ENCODE data around the gene ESPN. TPM values are rescaled to one million over a fixed set of nuclear protein-coding genes. Genes with fewer than 3 reads are reported as not detected.

ESPN gene
- total RNA-seq, 1 donor from 2014 or later = 6.2 TPM

- DNase-seq (ENCODE audit: low spot score) = no peak
Measured at GRCh38 chr1:6408023-6408422, 16.6 kb upstream of the ESPN start.

DNA sequence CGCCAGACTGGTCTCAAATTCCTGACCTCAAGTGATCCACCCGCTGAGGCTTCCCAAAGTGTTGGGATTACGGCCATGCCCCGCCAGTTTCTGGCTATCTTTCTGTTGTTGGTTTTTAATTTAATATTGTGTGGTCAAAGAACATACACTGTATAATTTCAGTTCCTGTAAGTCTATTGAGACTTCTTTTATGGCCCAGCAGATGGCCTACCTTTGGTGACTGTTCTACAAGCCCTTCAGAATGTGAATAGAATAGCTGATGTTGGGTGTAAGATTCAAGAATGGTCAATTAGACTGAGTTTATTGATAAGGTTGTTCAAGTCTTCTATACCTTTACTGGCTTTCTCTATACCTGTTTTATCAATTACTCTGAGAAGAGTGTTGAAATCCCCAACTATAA is 15.5 kb upstream of the ESPN start:
- no peak for DNase-seq (ENCODE audit: low spot score)

- no peak for DNase-seq (ENCODE audit: low spot score)
Measured at GRCh38 chr1:6409733-6410132, 14.8 kb upstream of the ESPN start.

GRCh38 chr1:6410248-6410893 is 14.2 kb upstream of the ESPN start:
- no peak for DNase-seq (ENCODE audit: low spot score)

GRCh38 chr1:6412896-6413295 is 11.7 kb upstream of the ESPN start:
- no peak for DNase-seq (ENCODE audit: low spot score)

DNA sequence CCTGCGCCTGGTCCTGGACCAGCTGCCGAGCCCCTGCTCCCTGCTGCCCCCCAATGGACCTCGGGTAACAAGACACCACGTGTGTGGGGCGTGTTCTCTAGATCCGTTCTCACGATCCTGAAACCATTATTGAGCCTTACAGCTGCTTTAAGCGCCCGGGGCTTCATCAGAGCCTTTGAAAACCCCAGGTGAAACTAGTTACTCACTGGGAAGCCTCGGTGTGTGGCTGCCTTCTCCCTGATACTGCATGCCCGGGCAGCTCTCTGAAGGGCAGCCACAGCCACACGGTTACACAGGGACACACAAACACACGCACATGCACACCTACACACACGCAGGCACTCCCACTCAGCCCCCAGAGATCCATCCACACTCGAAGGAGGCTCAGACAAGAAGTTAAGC is 10.1 kb upstream of the ESPN start:
- no peak for DNase-seq (ENCODE audit: low spot score)

GRCh38 chr1:6414881-6415626 is 9.5 kb upstream of the ESPN start:
- DNase-seq (ENCODE audit: low spot score) = no peak

DNA sequence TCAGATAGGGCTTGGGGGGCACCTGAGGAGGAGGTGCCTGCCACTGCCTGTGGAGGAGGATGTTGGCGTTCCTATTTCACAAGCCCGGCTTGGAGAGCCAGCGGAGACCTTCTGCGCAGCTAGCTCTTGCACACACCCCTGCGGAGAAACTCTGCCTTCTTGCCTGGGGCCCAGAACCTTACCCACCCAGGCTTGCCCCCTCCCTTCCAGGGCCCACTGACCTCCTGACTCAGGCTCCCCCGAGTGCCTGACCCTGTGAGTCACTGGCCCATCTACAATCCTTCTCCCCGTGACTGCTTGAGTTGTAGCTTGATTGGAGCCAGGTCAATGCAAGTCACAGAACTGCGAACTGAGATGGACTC is 8.3 kb upstream of the ESPN start:
- DNase-seq (ENCODE audit: low spot score) = no peak

DNA sequence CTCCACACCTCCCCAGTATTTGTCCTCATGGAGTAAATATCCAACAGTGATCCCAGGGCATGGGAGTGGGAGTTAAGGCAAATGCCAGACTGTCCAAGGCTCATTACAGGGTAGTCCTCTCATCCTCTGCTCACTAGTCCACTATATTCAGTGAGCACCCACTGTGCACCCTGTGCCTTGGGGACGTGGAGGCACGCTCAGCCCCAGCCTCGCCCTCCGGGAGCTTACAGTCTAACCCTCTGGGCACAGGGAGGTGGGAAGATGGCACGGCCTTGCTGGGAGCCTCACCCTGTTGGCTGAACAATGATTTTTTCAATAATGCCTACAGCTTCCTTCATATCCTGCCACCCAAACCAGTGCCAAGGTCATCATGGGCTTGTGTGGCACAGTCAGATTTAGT is 7.7 kb upstream of the ESPN start:
- DNase-seq (ENCODE audit: low spot score) = no peak

DNA sequence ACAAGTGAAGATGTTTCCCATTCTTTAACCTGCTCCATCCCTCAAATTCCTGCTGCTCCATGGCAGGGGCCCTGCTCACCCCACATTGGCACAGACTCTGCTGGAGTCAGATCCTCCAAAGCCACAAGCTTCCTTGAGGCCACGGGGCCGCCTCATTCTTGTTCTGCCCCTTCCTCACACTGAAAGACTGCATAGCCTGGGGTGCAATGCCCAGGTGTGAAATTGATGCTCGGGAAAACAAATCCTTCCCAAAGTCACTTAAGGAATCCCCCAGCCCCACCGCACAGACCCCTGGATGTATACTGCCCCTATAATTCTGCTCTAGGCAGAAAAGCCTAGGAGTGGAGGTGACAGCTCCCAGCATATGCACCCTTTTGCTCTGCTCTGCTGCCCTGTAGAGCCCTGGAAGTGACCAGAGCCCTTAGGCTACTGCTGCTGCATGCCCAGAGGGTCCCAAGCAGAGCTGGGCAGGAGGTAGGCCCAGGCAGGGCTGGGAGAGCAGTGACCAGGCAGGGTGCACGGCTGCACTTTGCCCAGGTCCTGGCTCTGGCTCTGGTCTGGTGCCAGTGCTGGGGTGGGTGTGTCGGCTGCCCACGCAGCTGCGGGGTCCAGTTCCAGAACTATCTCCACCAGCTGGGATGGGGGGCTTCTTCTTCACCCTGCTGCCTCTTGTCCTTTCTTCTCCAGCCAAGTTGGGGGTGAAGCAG is 6.5 kb upstream of the ESPN start:
- no peak for DNase-seq (ENCODE audit: low spot score)

DNA sequence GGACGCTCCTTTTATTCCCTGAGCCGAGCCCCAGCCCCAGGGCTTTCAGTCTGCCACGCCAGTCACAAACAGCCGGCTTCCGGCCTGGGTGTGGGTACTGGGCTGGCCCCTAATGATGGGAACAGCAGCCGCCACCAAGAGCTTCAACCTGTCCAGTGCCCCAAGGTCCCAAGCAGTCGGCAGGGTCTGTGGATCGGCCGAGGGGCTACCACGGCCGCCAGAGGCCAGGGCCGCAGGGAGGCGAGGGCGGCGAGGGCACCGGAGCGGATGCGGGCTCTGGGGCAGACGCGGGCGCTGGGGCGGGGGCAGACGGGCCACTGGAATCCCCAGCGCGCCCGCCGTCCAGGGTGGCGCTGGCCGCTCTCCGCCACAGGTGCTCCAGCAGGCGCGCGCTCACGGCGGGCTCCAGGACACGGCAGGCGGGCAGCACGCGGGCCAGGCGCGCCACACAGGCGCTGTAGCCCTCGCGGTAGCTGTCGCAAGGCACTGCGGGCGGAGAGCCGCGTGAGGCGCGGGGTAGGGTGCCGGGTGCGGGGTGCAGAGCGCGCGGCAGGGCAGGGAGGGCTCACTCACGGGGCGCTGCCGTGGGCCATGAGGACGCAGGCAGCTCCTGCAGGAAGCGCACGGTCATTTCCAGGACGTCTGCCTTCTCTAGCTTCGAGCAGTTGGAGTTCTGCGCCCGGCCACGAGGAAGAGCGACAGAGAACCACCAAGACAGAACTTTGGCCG is 5.7 kb upstream of the ESPN start:
- DNase-seq (ENCODE audit: low spot score) = no peak

DNA sequence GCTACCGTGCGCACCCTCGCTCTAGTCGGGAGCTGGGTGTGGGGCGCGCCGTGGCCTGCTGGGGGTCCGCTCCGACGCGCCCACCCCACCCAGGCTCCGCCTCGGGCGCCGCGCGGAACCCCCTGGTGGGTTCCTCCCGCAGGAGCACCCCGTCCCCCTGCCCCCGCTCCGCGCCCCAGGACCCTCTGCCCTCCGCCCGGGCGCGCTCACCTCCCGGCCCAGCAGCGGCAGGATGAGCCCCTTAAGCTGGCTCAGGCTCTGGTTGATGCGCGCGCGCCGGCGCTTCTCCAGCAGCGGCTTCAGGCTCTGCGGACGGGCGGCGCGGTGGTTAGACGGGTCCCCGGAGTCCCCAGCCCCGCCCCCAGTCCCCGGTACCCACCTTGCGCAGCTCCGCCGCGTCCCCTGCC is 5.2 kb upstream of the ESPN start:
- no peak for DNase-seq (ENCODE audit: low spot score)

DNA sequence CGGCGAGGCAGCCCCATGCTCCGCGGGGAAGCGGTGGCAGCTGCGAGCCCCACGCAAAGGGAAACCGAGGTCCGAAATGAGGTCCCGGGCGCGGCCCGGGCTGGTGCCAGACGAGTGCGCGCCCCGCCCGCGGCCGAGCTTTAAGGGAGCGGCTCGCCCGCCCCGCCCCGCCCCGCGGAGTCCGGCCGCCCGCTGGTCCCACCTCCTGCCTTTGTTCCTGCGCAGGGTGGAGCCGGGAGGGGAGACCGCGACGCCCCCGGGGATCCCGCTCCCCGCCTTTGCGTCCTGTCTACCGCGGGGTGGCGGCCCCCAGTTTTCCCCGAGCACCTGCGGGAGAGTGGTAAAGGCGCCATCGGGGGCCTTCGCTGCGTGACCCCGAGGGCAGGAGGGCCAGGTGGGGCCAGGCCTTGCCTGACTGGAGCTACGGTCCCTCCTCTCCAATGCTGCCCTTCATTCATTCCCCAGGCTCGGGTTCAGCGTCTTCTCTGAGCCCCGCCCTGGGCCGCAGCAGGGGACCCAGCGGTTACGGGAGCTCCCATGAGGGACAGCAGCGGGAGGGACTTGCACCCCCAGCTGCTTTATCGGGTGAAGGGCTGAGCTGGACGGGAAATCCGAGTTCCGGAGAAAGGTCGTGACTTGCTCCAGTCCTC is 4.6 kb upstream of the ESPN start, which contains the start of gene HES2:
TSS of gene HES2 (minus strand) at position 116 of the 650 bp plus-strand sequence. CDS start at position 17, 99 bp downstream.
- DNase-seq (ENCODE audit: low spot score) = no peak

DNA sequence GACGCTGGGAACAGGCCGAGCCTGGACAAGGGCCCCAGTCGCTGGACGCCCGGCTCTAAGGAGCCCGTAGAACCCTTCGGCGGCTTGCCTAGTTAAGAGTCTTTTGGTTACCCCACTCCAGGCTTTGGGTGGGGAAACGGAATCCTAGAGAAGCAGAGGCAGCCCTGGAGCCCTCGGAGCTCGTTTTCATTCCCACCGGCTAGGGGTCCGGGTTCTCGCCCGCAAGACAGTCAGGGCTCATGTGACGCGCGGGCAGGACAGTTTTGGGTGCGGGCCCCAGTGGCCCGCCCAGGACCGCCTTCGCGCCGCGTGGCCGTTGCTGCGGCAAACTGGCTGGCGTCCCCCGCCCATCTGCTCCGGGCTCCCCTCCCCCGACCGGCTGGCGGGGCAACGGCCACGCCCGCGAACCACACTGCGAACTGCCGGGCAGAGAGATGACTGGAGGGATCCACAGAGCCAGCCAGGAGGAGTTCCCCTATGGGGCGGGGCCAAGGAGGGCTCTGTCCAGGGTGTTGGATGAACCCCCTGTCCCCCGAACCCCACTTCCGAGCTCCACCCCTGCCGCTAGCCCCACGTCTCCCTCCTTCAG is 4.0 kb upstream of the ESPN start:
- no peak for DNase-seq (ENCODE audit: low spot score)

DNA sequence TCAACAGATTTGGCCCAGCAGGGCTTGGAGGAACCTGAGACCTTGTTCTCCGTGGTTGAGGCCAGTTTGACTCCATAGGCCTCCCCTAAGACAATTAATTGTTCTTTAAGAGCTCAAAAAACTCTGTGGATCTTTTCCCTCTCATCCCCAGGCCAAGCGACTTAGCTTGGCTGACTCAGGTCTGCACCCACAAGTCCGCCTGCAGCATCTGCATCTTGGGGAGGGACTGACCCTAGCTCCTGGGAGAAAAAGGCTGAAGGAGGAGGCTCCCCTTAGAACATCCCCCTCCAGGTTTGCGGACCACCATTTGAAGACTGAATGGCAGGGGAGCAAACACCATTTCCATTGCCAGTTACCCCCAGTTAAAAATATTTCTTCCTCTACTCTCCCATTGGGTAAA is 3.3 kb upstream of the ESPN start:
- DNase-seq (ENCODE audit: low spot score) = no peak

DNA sequence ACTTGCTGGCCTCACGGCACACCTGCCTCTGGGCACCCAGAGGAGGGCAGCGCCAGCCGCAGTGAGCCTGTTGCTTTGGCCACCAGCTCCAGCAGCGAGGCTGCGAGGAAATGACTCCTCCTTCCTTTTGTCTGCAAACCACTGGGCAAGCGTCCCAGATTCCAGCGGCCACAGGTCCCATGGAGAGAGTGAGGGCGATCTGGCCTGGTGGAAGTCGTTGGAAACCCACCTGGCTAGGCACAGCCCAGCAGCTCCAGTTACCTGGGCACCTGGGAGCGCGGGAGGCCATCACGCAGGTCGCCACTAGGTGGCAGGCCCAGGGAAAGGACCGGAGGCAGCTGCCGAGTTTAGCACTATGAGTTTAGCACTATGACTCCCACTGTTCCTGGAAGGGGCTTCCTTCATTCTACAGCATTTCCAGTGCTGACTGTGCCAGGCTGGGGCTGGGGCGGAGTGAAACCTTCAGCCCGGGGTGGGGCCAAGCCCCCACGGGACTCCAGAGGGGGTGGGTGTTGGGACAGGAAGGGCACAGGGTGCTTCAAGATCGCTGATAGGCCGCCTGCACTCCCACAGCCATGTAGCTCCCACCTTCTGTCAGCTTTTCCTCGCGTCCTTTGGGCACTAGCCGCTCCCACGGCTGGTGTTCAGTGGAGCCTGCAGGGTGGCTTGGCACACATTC is 1.1 kb upstream of the ESPN start:
- DNase-seq (ENCODE audit: low spot score) = no peak

DNA sequence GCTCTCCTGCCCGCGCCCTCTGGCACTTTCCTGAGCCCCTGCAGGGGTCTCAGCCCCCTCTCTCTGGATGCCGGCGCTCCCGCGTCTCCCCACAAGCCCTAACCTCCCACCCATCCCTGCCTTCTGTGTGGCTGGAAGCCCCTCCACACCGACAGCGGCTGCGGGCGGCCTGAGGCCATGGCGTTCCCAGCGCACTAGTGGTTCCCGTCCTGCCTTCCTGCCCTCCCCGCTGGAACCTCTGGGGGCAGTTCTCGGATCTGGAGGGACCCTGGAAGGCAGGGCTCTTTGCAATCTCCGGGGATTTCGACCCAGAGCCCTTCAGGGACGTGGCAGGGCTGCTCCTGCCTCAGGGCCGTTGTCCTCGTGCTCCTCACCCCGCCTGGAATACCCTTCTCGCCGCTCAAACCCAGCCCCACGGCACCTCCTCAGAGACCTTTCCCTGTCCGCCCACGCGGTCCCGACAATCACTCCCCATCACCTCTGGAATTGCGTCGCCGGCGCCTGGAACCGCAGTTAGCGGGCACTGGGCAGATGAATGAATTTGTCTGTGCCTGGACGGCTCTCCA is 493 bp upstream of the ESPN start:
- no peak for DNase-seq (ENCODE audit: low spot score)

GRCh38 chr1:6425658-6426057 is 1.1 kb downstream of the ESPN start:
- DNase-seq (ENCODE audit: low spot score) = no peak

GRCh38 chr1:6426277-6426971 is 1.8 kb downstream of the ESPN start:
- no peak for DNase-seq (ENCODE audit: low spot score)

- no peak for DNase-seq (ENCODE audit: low spot score)
Measured at GRCh38 chr1:6426972-6427350, 2.4 kb downstream of the ESPN start.

Data from ureter (tissue), 1 donor.